Panc1 (cell line): ENCODE data around the gene VWA2. TPM values are rescaled to one million over a fixed set of nuclear protein-coding genes. Genes with fewer than 3 reads are reported as not detected.
"Not testable (repeated sequence)": the region's sequence is repeated elsewhere in the genome, so short reads cannot be mapped to it uniquely, and the experiment has no call there.

Source experiments
- ATAC-seq: fragments of 200-7000 bp; cut with Tn5 transposase; 2 replicates; pipeline ENCODE4 v1.9.1; 2020; ENCODE audit warnings: mild to moderate bottlenecking, moderate library complexity
- BruUV-seq: library from RNA; stranded (reverse); fragments of 400-500 nt; replicated peaks from 2 replicates; lab custom pipeline; 2021; lab: Mats Ljungman, UMichigan
- CTCF ChIA-PET: fragments of 300-600 bp; sonication (Branson Sonifier 250); formaldehyde crosslinking; loops from one replicate; lab custom pipeline; 2022; ENCODE audit warnings: antibody characterized with exemption; lab: Charles Lee
- POLR2A ChIA-PET: fragments of 300-600 bp; sonication (Branson Sonifier 250); formaldehyde crosslinking; loops from one replicate; lab custom pipeline; 2022; ENCODE audit warnings: antibody characterized with exemption; lab: Charles Lee
- DNase-seq: peaks from one replicate; pipeline ENCODE4 v3.0.0-alpha.2; 2010; ENCODE audit warnings: low read depth, low spot score
- H3K27ac ChIP-seq: 2 replicates; pipeline ENCODE4 v1.5.1; 2011; ENCODE audit warnings: mild to moderate bottlenecking, low read length, inconsistent platforms
- H3K27me3 ChIP-seq: fragments of 200-500 bp; sonication (Bioruptor generic); 2 replicates; pipeline ENCODE4 v1.6.0; 2014; ENCODE audit warnings: low read length, inconsistent platforms; ENCODE audit not compliant: control insufficient read depth, insufficient read depth
- H3K36me3 ChIP-seq: fragments of 200-500 bp; sonication (Bioruptor generic); 2 replicates; pipeline ENCODE4 v1.5.1; 2014; ENCODE audit warnings: inconsistent platforms, mild to moderate bottlenecking, low read length, moderate library complexity; ENCODE audit not compliant: control insufficient read depth, insufficient read depth
- H3K4me1 ChIP-seq: 2 replicates; pipeline ENCODE4 v1.5.1; 2011; ENCODE audit warnings: inconsistent platforms, mild to moderate bottlenecking, low read length, moderate library complexity; ENCODE audit not compliant: control insufficient read depth, insufficient read depth
- H3K4me3 ChIP-seq, 2 experiments: 2 replicates each; pipeline ENCODE4 v1.5.1; 2011 to 2012; ENCODE audit warnings: low read depth in 2 of 2, low read length in 2 of 2, mild to moderate bottlenecking in 2 of 2, inconsistent platforms in 1 of 2, moderate library complexity in 1 of 2
- H3K9me3 ChIP-seq: fragments of 200-500 bp; sonication (Bioruptor generic); 2 replicates; pipeline ENCODE4 v1.5.1; 2014; ENCODE audit warnings: low read depth, mild to moderate bottlenecking, inconsistent platforms, low read length, moderate library complexity; ENCODE audit not compliant: control insufficient read depth, insufficient read depth
- CTCF ChIP-seq: fragments of 450-650 bp; IDR thresholded peaks from 2 replicates; pipeline ENCODE4 v1.5.1; 2017; ENCODE audit warnings: mild to moderate bottlenecking
- POLR2AphosphoS5 ChIP-seq: IDR thresholded peaks from 2 replicates; pipeline ENCODE4 v1.6.1; 2012; ENCODE audit warnings: mild to moderate bottlenecking, low read depth, low read length, moderate library complexity
- REST ChIP-seq, 2 experiments: IDR thresholded peaks; 2 replicates each; pipeline ENCODE4 v1.6.1; 2011 to 2012; ENCODE audit warnings: low read depth in 2 of 2, control low read depth in 1 of 2, low read length in 1 of 2, mild to moderate bottlenecking in 1 of 2, moderate library complexity in 1 of 2; ENCODE audit not compliant: insufficient read depth in 1 of 2
- SIN3A ChIP-seq: IDR thresholded peaks from 2 replicates; pipeline ENCODE4 v1.6.1; 2012; ENCODE audit warnings: low read depth, mild to moderate bottlenecking, low read length, moderate library complexity, borderline replicate concordance; ENCODE audit not compliant: insufficient read depth
- TCF7L2 ChIP-seq: IDR thresholded peaks from 2 replicates; pipeline ENCODE4 v1.6.1; 2011; ENCODE audit warnings: mild to moderate bottlenecking, low read depth, low read length, inconsistent platforms
- in situ Hi-C: cut with HindIII; loops from 2 replicates; pipeline ENCODE4 v1.10.0; 2016; ENCODE audit warnings: low sequenced_read_pairs, low pct_unique_long_range_greater_than_20kb
- intact Hi-C: fragments of 100-400 bp; cut with micrococcal nuclease; formaldehyde crosslinking; loops from one replicate; pipeline ENCODE4 v1.10.0; 2022; ENCODE audit not compliant: unreplicated experiment
- total RNA-seq: library from RNA; stranded (reverse); gene quantifications from one replicate; pipeline ENCODE4 v1.2.1, GENCODE V29; 2021; ENCODE audit not compliant: unreplicated experiment

VWA2 gene
- total RNA-seq, 1 experiment from 2014 or later, result 0.77 TPM

- POLR2A ChIA-PET, result no interaction called here
- H3K27me3 ChIP-seq, result no peaks in the 10 kb centered on the region
Measured at GRCh38 chr10:114332301-114333192, 93.5 kb downstream of the VWA2 start.

GRCh38 chr10:114333441-114333840 is 94.4 kb downstream of the VWA2 start:
- BruUV-seq, DNase-seq, intact Hi-C loops, H3K27me3 ChIP-seq, POLR2A ChIA-PET, H3K27ac ChIP-seq, H3K9me3 ChIP-seq, H3K4me3 ChIP-seq, H3K4me1 ChIP-seq, H3K36me3 ChIP-seq, in situ Hi-C loops, ATAC-seq, CTCF ChIA-PET: not testable (repeated sequence)

More at GRCh38 chr10:114332301-114333192, 93.5 kb downstream of the VWA2 start:
- H3K4me1 ChIP-seq, result peaks cover 5% of the 10 kb centered on the region; the same call in 1 of the 2 replicates
- ATAC-seq, result no peak
- TF ChIP-seq CTCF (no peak), POLR2AphosphoS5 (no peak), REST (IDR thresholded peaks at IDR 0.05; ENCODE audit: insufficient read depth in 1 of 2, low read depth in 2 of 2, low read length in 1 of 2) (no peak), SIN3A (no peak), TCF7L2 (no peak)
- H3K4me3 ChIP-seq, result no peak overlapping the region
- BruUV-seq, result no TSS peak
- CTCF ChIA-PET, result no interaction called here
- intact Hi-C loops, result no loop called here
- peaks cover 3% of the 10 kb centered on the region for H3K36me3 ChIP-seq
- no peak for DNase-seq
- in situ Hi-C loops, result no loop called here
- H3K27ac ChIP-seq, result no peak overlapping the region
- no peaks in the 10 kb centered on the region for H3K9me3 ChIP-seq

- POLR2A ChIA-PET, result no interaction called here
- CTCF ChIA-PET, result no interaction called here
Measured at GRCh38 chr10:114334301-114334700, 95.2 kb downstream of the VWA2 start.

More at GRCh38 chr10:114334301-114334700, 95.2 kb downstream of the VWA2 start:
- no TSS peak for BruUV-seq
- Histone ChIP-seq H3K9me3 (no peaks in the 10 kb centered on the region), H3K4me3 (no peak overlapping the region), H3K4me1 (peaks cover under 1% of the 10 kb centered on the region; the same call in 1 of the 2 replicates), H3K27ac (no peak overlapping the region), H3K36me3 (peaks cover 3% of the 10 kb centered on the region), H3K27me3 (no peaks in the 10 kb centered on the region)
- in situ Hi-C loops (no loop called here), intact Hi-C loops (no loop called here)
- TF ChIP-seq CTCF (no peak), REST (IDR thresholded peaks at IDR 0.05; ENCODE audit: insufficient read depth in 1 of 2, low read depth in 2 of 2, low read length in 1 of 2) (no peak), SIN3A (no peak), TCF7L2 (no peak), POLR2AphosphoS5 (no peak)
- DNase-seq, result no peak
- ATAC-seq, result no peak
